Stimulated activated CD8-positive, alpha-beta memory T cell treated with anti-CD3 and anti-CD28 coated beads, Interleukin-15, amount 100 ng/mL, for 4 hours (primary cell): ENCODE results near the gene RALGPS2.

Experiments
- DNase-seq, 2 donors: peaks; one replicate each; pipeline ENCODE4 v3.0.0-alpha.2; 2020; ENCODE audit warnings: low read depth in 2 of 2

The RALGPS2 gene

DNA sequence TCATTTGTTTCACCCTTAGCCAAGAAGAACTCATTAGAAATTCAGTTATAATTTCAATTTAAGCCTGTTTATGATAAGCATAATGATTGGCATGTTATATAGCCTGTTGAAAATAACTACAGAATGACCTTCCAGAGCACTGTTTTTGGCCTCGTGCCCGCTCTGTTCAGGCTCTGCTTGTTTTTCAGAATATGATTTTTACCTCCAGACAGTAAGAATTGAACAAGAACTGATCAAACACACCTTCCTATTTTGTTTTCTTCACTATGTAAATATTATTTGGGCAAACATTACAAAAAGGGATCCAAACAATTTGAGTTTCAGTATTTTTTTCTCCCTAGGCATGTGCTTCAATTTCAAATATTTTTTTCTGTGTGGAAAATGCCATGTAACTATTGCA is 193.9 kb downstream of the RALGPS2 start:
- no peak for DNase-seq

DNA sequence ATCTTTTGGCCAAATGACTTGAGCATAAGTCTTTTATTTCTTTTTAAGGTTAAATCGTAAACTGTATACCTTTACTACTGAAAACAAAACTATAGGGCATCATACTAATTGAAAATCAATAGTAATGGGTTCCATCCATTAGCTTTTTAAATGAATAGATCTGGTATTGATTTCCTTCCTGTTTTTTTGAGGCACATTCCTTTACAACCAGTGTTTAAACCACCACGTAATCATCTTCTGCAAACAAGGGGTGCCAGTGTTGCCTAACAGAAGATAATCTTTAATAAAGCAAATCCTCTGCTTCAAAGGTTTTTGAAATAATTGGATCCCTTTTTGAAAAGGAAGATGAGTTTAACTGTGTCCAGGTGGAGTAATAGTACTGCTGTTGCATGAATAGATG is 194.5 kb downstream of the RALGPS2 start:
- DNase-seq, result no peak

DNA sequence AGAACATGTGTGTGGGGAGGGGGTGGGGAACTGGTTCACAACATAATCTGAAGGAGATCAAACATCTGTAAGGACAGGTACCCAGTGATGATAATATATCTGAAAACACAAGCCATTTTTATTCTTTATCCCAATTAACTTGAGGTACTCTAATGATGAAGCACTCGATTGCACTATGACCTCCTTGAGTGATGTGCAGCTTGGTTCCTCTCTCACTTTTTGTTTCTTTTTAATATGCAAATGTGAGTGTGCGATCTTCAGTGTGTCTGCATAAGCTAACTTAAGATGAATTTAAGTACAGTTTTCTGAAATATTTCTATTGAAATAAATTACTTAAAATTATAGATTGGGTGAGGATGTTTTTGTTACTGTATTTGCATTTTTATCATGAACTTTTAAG is 196.5 kb downstream of the RALGPS2 start:
- no peak for DNase-seq

DNA sequence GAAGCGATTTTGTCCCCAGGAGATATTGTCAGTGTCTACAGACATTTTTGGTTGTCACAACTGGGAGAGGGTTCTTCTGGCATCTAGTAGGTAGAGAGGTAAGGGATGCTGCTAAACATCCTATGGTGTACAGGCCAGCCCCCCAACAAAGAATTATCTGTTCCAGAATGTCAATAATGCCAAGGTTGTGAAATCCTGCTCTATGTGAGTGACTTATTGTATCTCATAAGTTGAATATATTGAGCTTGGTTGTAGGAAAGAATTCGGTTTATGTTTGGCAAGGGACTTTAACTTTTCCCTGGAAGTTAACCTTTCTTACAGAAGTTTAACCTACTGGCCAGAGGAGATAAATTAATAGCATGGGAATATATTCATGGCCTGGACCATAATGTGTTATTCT is 198.5 kb downstream of the RALGPS2 start:
- no peak for DNase-seq

DNA sequence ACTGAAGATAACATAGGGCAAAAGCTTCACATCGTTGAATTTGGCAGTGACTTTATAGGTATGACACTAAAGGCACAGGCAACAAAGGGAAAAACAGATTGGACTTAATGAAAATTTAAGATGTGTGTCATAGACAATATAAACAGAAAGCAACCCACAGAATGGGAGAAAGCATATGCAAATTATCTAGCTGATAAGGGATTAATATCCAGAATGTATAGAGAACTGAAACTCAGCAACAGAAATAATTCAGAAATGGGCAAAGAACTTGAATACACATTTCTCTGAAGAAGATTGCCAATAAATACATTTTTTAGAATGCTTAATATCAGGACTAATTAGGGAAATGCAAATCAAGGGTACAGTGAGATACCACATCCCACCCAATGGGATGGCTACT is 201.0 kb downstream of the RALGPS2 start:
- no peak for DNase-seq

DNA sequence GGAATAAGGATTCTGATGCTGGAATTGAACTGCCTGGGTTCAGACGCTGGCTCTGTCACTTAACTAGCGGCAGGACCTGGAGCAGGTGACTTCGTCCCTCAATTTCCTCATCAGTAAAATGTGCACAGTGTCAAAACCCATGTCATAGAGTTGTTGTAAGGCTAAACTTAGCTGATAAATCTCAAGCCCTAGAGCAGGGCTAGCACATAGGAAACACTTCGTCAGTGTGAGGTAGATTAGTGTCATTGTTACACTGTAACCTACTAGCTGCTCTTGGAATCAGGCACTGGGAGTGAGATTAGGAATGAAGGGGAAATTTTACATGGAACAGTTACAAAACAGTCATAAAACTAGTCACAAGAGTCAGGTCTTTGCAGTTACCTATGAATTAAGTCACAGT is 202.0 kb downstream of the RALGPS2 start:
- no peak for DNase-seq

DNA sequence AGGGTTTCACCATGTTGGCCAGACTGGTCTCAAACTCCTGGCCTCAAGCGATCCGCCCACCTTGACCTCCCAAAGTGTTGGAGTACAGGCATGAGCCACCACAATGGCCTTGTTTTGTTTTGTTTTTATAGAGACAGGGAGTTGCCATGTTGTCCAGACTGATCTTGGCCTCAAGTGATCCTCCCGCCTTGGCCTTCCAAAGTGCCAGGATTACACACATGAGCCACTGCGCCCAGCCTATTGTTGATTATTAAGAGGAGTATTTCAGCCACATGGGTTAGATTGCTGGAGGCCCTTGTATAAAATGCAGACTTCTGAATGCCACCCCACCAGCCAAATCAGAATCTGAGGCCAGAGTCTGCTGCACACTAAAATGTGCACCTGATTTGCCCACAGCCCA is 203.0 kb downstream of the RALGPS2 start:
- no peak for DNase-seq

DNA sequence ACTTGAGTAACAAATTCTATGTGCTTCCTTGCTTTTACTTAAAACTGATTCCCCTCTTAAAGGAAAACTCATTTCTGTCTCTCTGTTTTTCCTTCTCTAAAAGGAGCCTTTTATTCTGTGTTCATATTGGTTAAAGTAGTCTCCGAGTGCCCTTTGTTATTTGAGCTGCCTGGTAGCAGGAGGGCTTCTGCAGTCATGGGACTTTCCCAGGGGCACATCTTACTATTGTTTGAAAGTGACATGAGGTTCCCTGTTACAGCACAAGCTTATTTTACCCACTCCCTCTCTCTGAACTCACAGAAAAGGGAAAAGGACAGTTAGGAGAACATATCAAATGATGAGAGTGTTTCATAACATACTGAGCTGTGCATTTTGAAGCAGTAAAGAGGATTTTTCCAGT is 203.9 kb downstream of the RALGPS2 start:
- DNase-seq, result no peak

DNA sequence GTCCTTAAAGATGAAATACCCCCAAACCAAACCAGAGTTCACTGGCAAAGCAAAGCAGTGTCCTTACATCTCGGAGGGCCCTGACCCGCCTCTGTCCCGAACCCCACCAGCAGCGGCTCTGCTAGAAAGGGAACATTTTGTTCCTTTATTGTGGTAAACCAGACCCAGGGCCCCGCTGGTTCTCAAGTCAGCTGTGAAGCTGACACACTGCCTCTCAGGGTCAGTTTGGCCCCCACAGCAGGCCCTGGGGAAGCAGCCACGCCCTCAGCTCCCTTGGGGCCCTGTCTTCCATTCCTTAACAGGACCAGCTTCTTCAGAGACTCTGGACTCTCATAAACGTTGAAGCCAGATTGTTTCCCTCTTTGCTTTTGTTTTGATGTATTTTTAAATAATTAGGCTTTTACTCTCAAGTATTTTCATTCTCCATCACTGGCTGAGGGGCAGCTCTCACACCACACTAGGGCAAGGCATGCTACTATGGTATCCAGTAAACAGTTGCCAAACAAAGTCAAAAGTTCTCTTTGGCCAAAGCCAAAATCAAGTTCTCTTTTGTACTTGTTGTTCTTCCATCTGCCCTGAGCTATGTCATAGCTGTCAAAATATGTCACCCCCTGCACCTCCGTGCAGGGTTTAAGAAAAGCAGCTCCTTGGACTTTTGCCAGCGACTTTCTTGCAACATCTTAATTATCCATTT is 207.0 kb downstream of the RALGPS2 start:
- DNase-seq, result no peak

DNA sequence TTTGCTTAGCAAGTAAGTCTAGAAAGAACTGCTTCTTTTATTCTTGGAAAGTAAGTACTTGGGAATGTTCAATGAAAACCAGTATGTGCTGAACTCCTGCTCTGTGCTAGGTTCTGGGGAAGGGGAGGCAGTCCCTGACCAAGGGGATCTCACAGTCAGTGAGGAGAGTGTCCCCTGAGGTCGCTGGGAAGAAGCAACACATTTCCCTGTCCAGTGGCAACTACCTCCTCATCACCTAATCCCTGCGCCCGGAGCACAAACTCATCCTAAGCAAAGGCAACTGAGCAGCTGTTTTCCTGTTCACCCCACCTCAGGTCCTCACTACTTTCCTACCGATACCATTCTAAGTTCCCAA is 207.5 kb downstream of the RALGPS2 start:
- DNase-seq, result no peak

DNA sequence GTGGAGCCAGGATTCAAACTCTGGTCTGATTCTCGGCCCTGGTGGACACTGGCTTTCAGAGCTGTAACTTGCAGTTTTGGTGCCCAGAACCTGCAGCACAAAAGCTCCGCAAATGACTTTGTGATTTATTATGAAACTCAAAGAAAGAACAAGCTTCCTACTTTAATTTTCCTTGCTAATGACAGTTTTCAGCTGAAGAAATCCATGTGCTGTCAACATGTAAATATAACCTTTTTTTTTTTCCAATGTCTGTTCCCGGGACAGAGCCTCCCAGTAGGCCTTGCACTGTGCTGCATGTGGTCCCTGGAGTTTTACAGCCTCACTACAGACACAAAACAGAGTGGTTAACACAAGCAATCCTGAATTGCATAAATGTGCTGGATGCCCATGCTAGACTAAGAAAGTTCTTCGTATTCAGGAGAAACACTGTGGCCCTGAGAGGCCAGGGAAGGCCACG is 208.1 kb downstream of the RALGPS2 start:
- DNase-seq, result no peak

DNA sequence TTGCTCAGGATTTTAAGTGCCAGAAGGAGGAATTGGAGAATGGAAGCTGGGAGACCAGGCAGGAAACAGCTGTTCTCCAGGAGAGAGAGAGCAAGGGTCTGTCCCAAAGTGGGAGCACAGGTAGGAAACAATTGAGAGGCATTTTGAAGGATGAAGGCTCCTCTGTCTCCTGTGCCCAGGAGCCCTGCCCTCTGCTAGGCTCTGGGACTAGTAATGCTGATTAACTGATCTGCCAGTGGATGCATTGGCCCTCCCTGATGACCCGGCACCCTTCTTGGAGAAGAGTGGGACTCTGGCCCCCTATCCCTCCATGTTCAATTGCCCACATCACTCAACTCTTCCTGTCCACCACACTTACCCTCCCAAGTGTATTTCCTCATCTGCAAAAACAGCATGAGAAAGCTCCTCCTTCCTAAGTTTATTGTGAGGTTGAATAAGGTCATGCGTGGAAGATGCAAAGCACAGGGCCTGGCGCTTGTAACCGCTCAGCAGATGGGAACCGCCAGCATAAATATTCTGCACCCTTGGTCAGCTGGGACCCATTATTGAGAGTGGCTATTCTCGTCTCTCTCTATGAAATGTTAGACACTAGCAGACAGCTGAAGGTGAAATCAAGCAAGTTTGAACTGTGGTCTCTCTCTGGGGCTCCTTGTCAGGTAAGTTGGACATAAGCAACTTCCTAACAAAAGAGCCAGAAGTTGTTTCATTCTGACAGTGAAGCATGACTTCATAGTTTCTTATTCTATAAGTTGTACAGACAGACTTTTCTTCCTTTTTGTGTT is 208.9 kb downstream of the RALGPS2 start:
- no peak for DNase-seq

DNA sequence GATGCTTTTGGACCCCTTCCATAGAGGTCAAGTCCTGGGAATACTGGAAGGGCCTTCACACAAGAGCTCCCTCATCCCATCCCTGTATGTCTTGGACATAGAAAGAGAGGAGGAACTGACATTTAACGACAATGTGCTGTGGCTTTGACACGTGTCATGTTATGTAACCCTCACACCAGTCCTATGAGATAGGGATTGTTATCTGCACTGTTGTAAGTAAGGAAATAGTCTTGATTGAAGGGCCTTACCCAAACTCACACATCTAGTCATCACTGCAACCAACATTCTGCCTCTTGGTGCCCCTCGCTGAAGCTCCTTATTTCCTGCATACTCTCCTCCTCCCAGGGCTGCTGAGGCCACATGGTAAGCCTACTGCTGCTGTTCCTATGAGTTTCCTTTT is 209.5 kb downstream of the RALGPS2 start:
- no peak for DNase-seq

DNA sequence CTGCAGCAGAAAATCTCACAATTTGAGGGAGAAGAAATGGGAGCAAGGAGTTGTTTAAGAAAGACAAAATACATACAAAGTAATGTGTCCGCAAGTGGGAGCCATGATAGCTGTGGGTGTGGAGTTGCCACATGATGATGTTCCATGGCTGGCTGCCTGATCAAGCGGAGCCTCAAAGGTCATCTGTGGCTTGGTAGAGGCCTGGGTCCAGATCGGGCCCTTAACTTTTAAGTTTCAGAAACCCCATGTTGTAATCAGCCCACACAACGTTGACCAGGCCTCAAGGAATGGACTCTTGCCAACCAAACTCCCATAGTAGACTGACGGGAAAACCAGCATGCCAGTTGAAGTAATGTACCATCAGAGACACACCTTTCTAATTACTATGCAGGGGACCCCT is 210.6 kb downstream of the RALGPS2 start:
- no peak for DNase-seq

DNA sequence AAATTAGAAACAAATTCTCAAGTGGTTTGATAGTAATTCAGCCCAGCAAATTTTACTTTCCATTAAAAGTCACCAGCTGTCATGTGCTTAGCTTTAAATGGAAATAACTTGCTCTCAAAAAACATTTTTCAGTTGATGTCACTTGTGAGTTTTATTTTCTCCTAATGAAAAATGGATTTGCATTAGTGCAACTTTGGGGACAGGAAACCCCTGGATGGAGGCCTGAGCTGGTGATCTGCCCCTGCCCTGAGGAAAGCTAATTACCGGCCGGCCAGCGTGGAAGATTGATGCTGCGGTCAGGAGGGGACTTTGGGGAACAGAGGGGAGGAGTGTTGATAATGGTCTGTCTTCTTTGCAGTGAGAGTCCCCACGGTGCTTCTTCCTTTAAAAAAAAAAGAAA is 212.7 kb downstream of the RALGPS2 start:
- DNase-seq, result no peak

DNA sequence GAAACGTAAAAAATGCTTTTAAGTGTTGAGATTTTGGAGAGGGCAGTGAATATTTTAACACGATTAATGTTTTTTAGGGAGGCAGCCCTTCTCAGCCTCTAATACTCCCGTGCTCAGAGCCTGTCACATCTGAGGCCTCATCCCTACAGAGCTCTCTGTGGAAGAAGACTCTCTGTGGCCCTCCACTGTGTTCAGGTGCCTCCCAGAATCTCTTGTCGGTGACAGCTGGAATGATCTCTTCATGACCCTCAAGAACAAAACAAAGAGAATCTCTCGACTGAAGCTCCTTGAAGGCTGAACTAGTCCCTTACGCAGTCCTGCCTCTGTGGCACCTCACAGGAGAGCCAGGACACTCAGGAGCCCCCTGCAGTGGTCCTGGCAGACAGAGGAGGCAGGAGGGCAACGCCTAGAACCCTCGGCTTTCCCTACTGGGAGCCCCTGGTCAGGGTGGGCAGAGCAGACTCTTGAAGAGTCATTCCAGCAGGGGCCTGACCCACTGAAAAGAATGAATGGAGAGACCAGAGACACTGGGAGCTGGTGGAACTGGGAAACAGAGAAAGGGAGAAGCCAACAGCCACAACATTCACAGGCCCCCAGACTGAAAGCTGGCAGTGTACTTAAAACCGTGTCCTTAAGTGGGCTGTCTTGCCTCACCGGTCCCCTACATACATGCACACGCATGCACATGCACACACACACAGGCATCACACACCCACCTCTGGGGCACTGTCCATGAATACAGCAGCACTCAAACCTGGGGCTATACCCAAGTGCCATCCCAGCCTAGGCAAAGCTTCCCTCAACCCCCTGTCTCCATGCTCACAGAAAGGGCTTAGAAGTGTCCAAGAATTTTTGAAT is 213.3 kb downstream of the RALGPS2 start:
- no peak for DNase-seq

DNA sequence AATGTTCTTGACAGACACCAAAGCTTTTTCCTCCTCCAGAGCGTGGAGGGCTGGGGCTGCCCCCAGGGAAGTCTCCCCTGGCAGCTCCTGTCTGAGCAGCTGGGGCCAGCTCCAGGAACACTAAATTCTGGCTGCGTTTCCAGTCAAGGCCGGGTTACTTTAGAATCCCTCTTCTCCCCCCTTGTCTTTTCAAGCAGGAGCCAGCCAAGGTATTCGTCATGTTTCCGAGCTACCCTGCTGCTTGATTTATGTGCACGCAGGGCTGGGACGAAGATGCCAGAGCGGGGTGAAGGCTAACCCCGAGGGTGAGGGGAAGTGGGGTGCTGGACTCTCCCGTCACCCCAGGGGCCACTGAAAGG is 213.9 kb downstream of the RALGPS2 start:
- DNase-seq, result no peak

DNA sequence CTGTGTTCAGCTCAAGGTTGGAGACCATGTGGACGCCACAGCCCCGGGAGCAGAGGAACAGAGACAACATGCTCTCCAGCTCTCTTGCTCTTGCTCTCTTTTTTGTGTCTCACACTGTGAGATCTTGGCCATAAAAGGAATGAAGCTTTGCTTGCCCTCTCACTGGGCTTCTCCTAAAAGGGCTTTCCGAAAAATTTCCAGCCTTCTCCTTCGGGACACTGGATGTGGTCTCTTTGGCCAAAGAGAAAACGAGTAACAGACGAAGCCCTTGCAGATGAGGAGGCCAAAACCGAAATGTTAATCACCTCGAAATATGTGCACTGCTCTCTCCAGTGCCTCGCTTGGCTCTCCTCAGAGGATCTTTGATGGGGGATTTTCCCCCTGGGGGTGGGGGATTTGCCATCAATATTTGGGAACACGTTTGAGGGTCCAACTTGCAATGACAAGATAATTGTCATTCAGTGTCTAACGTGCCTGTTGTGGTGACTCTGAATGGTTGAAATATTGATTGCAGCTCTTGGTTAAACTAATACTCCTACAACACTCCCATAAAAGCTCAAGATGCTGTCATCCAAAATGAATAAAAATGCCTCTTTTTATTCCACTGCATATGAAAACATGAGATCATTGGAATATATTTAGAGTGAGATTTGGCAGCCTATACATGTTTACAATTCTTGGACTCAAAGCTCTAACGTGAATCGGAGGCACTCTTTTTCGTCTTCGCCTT is 214.5 kb downstream of the RALGPS2 start:
- no peak for DNase-seq

DNA sequence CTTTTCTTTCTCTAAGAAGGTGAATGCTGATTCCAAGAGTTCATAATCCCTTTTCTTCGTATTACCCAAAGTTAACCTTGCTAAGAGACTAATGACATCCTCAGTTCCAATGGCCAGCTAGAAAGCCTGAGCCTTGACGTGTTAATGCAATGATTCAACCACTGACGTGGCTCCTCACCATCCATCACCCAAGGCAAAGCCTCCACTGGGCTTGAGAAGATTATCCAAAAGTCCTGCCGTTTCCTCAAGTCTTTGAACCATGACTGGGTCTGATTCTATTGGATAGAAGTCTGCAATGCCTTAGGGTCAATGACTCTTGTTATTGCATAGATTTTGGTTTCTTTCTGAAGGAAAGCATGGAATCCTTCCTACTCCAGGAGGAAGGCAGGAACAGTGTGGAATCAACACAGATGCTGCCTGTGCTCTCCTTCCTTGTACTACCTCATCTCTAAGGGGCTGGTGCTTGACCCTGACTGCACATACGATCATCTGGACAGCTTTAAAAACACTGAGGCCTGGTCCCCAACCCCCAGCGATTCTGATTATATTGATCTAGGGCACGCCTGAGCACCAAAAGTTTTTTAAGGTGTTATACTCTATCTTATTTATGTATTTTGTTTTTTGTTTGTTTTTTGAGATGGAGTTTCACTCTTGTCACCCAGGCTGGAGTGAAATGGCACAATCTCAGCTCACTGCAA is 215.2 kb downstream of the RALGPS2 start:
- no peak for DNase-seq

DNA sequence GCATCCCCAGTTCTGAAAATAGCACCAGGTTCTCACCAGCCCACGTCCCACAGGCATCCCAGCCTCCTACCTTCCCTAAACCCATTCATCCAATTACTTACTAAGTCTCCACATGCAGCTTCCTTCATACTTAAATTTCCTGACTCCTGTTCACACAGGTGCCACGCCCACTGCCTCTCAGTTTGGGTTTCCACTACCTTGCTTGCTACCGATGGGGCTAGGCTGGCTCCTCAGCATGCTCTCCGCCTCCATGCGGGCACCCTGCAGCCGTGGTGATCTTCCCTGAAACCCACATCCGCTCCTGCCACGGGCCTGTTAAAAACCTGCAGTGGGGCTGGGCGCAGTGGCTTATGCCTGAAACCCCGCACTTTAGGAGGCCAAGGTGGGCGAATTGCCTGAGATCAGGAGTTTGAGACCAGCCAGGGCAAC is 216.2 kb downstream of the RALGPS2 start:
- DNase-seq, result no peak

DNA sequence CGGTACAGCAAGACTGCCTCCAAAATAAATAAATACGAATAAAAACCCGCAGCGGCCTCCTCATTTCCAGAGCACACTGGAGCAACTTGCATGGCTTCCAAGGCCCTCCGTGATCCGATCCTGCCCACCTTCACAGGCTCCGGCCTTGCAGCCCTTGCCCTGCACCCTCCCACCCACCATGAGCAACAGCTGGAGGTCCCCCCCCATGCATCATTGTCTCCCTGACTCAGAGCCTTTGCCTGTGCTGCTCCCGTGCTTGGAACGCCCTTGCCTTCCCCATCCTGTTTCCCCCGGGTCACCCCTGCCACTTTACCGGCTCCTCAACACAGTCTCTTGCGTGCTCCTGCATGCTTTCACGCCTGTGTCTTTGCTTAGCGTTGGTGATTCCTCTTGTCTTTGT is 216.8 kb downstream of the RALGPS2 start:
- DNase-seq, result no peak
